ENCODE data around the gene FAM221B.

GRCh38 chr9:35792024-35792813 is 36.3 kb downstream of the FAM221B start:
- no peak for TF ChIP-seq POLR2A (IDR thresholded peaks at IDR 0.05)
- no peak for TF ChIP-seq CTCF (IDR thresholded peaks at IDR 0.05)
- no peak for TF ChIP-seq POLR2AphosphoS5 (IDR thresholded peaks at IDR 0.05)
- TF ChIP-seq EP300 (IDR thresholded peaks at IDR 0.05): no peak

Data from stomach (tissue), 4 donors.